ENCODE results near the gene MAP3K20. TPM values are rescaled to one million over a fixed set of nuclear protein-coding genes. Genes with fewer than 3 reads are reported as not detected.

MAP3K20 gene
- total RNA-seq, 1 experiment from 2014 or later = 32.8 TPM

- DNase-seq = no peak
- Histone ChIP-seq H3K4me3 (no peak overlapping the region), H3K27me3 (no peaks in the 10 kb centered on the region), H3K9me3 (no peaks in the 10 kb centered on the region), H3K36me3 (no peaks in the 10 kb centered on the region)
These were observed 30.5 kb upstream of the MAP3K20 start for GRCh38 chr2:173045181-173045580.

DNA sequence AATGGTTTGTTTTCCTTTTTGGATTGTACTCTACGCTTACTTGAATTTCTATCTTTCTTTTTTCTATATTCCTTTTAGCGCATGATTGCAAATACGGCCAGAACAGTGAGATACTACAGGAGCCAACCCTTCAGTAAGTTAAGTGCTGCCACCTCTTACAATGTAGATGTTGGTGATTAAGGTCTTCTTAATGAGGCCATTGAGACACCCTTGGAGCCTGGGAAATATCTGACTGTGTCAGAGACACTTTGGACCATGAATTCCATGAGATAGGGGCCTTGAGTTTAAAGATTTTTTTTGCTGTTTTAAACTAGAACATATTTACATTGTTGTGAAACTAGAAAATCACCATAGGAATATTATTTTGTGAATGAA lies 27.1 kb upstream of the MAP3K20 start:
- Histone ChIP-seq H3K9me3 (no peaks in the 10 kb centered on the region), H3K4me3 (no peak overlapping the region), H3K27me3 (no peaks in the 10 kb centered on the region), H3K36me3 (no peaks in the 10 kb centered on the region)
- no peak for DNase-seq

DNA sequence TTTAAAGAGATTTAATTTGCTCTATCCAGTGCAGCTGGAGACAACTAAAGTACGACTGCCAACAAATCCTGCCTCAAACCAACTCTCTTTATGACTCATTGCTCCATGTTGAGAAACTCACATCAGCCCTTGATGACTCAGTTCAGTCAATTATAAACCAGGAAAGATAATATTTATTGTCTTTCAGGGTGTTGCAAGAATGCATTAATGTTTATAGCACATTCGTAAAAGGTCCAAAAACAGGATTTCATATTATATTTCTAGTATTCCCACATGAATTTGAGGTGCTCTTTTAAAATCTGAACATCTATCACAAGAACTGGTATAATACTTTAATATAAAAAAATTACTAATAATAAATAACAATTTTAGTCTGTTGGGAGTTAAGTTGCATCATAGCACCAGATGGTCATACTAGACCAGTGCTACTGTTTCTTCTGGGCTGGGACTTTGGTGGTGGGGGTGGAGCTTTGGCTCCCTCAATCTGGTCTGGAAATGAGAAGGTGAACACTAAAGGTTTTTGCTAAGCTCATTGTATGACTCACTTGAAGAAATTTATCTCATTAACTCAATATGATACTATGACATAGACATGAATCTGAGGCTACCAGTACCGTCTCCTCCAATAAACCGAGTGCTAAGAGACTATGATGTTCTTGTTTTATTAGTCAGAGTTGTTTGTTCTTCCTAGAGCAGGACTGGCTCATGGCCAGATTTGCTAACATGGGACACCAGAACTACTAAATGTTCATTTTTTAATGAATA lies 26.6 kb upstream of the MAP3K20 start:
- H3K36me3 ChIP-seq = no peaks in the 10 kb centered on the region
- H3K9me3 ChIP-seq = no peaks in the 10 kb centered on the region
- 0 out of 2 replicates have a peak overlapping the region, but pooled peaks have one; percentile 4 for H3K4me3 ChIP-seq
- peak; percentile 95 for DNase-seq
- no peaks in the 10 kb centered on the region for H3K27me3 ChIP-seq

DNA sequence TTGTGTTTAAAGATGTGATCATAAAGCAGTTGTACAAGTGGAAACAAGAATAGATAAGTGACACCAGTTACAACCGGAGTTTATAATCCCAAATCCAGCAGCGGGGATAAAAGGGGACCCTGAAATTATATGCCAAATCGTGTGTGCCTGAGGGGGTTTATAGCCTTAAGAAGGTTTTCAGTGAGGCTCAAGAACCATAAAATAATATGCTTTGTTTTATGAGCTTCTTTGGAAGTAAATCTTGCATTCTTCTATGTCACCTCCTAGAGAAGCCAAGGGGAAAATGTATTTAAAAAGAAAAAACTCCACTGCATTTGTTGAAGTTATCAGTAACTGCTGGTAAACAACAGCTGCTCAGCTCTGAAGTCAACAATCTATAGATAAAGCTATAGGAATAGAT lies 25.8 kb upstream of the MAP3K20 start:
- no peaks in the 10 kb centered on the region for H3K36me3 ChIP-seq
- H3K27me3 ChIP-seq = no peaks in the 10 kb centered on the region
- no peaks in the 10 kb centered on the region for H3K9me3 ChIP-seq
- no peak overlapping the region for H3K4me3 ChIP-seq
- DNase-seq = no peak

- Histone ChIP-seq H3K9me3 (no peaks in the 10 kb centered on the region), H3K4me3 (no peak overlapping the region), H3K27me3 (no peaks in the 10 kb centered on the region), H3K36me3 (no peaks in the 10 kb centered on the region)
- DNase-seq = no peak
These were observed 25.0 kb upstream of the MAP3K20 start for GRCh38 chr2:173050684-173051083.

DNA sequence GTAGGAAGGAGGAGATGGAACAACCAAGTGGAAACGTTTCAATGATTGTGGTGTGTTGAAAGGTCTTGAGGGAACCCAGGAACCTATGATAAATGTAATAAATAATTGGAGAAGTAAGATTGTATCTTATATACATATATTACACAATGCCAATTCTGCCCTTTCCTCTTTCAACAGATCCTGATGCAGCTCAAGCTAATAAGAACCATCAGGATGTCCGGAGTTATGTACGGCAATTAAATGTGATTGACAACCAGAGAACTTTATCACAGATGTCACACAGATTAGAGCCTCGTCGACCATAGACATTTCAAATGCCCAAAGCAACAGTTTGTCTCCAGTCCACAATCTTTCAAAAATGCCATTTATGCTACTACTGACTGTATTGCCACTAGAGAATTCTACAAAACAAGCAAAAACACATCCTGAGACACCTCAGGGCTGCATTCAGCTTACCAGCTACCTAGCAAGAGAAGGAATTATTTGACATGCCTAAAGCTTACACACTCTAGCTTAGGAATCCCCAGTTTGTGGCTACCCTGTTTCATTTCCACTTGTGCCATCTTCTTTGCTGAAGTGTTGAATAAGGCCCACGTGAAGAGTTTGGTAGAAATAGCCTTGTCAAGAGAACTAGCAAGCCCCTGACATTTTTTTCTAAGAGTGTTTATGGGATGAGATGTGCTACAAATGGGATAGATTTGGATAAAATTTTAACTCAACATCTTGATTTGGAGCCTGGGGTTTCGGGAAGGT lies 24.0 kb upstream of the MAP3K20 start:
- no peak for DNase-seq
- no peaks in the 10 kb centered on the region for H3K27me3 ChIP-seq
- H3K9me3 ChIP-seq = no peaks in the 10 kb centered on the region
- H3K36me3 ChIP-seq = no peaks in the 10 kb centered on the region
- no peak overlapping the region for H3K4me3 ChIP-seq

DNA sequence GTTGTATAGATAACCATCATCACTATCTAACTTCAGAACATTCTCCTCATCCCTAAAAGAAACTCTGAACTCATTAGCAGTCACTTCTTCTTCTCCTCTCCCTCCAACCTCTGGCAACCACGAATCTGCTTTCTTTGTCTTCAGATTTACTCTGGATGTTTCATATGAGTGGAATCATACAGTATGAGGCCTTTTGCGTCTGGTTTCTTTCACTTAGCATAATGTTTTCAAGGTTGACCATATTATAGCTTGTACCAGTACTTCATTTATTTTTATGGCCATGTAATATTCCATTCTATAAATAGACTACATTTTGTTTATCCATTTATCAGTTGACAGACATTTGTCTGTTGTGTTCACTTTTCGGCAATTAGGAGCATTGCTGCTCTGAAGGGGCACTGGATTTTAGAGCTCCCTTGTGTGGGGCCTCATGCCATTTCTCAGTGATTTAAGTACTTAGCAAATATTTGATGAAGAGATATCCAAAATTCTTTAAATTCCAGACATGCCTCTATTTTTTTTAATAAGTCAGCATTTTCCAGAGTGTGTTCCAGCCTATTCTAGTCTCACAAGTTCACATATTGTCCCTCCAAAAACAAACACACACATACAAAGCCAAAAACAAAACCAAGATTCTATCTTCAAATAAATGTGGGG lies 22.5 kb upstream of the MAP3K20 start:
- no peaks in the 10 kb centered on the region for H3K36me3 ChIP-seq
- DNase-seq = no peak

DNA sequence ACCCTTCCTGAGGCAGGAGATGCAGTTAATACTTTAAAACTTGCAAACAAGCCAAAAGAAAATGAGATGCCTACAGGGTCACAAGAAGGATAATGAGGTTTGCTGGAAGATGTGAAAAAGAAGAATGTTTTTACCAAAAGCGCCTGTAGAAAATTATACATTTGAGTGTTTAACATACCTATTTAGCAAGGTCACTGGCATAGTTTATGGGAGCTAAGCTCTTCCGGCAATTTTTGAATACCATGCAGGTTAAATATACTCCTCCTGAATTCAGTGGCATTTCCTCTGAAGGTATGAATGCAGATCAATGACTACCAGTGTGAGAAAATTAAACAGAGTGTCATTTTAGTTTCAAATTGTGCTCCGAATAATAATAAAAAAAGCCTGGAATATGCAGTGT lies 21.2 kb upstream of the MAP3K20 start:
- H3K27me3 ChIP-seq = no peaks in the 10 kb centered on the region
- no peaks in the 10 kb centered on the region for H3K36me3 ChIP-seq
- peaks cover 2% of the 10 kb centered on the region; the same call in 1 of the 2 replicates for H3K9me3 ChIP-seq
- no peak for DNase-seq
- no peak overlapping the region for H3K4me3 ChIP-seq

More for the DNA sequence above, 22.5 kb upstream of the MAP3K20 start:
- Histone ChIP-seq H3K4me3 (no peak overlapping the region), H3K9me3 (peaks cover 2% of the 10 kb centered on the region; the same call in 1 of the 2 replicates), H3K27me3 (no peaks in the 10 kb centered on the region)

DNA sequence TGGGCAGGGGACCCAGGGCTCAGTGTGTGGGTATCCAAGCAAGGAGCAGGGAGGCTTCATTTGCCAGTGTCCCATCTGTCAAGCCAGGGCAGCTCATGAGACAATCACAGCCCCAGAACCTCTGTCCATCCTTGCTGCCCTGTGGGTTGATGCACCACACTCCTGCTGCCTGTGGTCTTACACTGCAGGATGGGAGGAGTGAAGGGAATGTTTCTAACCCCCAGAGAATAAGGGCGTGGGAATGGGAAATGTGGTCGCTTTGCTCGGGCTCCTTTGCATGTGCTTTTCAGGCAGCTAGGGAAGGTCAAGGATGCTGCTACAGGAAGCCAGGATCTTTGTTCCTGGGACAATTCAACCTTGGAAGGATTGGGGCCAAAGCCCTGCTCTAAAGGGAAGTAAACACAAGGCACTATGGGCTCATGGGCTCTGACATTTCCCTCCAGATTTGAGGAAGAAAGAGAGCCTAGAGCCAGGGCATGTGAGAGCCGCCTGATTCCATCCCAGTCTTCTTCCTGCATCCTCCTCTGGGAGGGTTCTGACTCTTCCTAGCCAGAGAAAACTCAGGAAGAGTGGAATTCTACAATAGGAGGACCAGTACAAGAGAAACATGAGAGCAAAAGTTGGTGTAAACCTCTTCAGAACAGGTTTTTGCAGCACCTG lies 18.8 kb upstream of the MAP3K20 start:
- Histone ChIP-seq H3K9me3 (peaks cover 2% of the 10 kb centered on the region; the same call in 1 of the 2 replicates), H3K4me3 (no peak overlapping the region), H3K36me3 (no peaks in the 10 kb centered on the region), H3K27me3 (no peaks in the 10 kb centered on the region)
- no peak for DNase-seq

DNA sequence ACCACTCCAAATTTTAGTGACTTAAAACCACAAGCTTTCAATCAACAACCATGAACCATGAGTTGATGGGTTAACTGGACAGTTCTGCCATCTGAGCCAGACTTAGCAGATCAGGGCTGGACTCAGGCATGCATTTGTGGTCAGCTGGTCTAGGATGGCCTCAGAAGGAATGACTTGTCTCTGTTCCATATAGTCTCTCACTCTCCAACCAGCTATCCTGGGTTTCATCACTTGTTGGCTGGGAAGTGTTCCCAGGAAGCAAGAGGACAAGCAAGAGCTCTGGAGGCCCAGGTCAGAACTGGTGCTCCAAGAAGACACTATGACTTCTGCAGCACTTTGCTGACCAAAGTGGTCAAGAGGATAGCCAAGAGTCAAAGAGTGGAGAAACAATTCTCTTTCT lies 17.5 kb upstream of the MAP3K20 start:
- no peaks in the 10 kb centered on the region for H3K36me3 ChIP-seq
- DNase-seq = no peak
- peaks cover 2% of the 10 kb centered on the region; the same call in 1 of the 2 replicates for H3K9me3 ChIP-seq
- H3K27me3 ChIP-seq = no peaks in the 10 kb centered on the region
- H3K4me3 ChIP-seq = no peak overlapping the region

DNA sequence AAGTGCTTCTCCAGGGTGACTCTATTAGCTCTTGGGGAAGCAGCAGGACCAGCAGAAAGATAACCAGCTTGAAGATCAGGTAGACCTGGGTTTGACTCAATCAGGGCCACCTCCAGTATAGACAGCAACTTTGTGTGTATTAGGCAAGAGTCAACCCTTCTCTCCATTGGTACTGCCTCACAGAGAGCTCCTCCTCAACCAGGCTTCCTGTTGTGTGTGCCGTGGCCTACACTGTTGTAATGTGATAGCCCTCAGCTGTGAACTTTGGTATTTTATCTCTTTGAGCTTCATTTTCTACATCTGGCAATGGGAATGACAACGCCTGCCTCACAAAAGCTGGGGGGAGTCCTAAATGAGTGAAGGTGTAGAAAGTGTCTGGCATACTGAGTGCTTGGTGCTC lies 17.0 kb upstream of the MAP3K20 start:
- Histone ChIP-seq H3K9me3 (peaks cover 2% of the 10 kb centered on the region; the same call in 1 of the 2 replicates), H3K27me3 (no peaks in the 10 kb centered on the region), H3K4me3 (no peak overlapping the region), H3K36me3 (no peaks in the 10 kb centered on the region)
- no peak for DNase-seq

DNA sequence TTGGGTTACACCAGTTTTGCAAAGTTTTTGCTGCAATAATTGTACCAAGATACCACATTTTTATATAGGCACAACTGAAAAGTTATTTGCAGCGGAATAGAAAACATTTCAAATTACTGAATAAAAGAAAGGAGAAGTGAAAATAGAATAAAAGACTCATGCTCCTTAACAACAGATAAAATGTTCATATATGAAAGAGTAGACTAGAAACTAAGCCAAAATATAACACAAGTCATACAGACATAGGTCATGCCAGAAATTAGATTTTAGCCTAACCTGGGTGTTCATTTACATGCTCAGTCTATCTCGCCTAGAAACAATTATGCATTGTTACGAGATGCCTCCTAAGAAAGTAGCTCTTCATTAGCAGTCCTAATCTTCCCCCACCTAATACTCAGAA lies 16.4 kb upstream of the MAP3K20 start:
- Histone ChIP-seq H3K27me3 (no peaks in the 10 kb centered on the region), H3K9me3 (peaks cover 2% of the 10 kb centered on the region; the same call in 1 of the 2 replicates), H3K36me3 (no peaks in the 10 kb centered on the region), H3K4me3 (no peak overlapping the region)
- DNase-seq = no peak

GRCh38 chr2:173059971-173060461 lies 15.6 kb upstream of the MAP3K20 start:
- peaks cover 2% of the 10 kb centered on the region; the same call in 1 of the 2 replicates for H3K9me3 ChIP-seq
- DNase-seq = no peak
- no peaks in the 10 kb centered on the region for H3K36me3 ChIP-seq
- no peak overlapping the region for H3K4me3 ChIP-seq
- H3K27me3 ChIP-seq = no peaks in the 10 kb centered on the region

DNA sequence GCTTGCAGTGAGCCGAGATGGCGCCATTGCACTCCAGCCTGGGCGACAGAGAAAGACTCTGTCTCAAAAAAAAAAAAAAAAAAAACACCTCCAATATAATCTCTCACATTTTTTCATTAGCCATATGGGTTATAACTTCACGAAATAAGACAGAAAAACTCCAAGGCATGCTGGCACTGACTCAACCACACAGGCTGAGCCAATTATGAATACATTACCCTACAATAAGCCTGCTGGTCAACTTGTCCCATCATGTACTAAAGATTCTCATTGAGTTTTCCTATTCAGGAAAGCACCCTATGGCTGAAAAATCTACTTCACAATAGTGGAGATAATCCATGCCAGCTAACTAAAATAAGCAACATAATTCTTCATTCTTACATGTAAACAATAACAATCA lies 12.8 kb upstream of the MAP3K20 start:
- DNase-seq = peak; percentile 31
- Histone ChIP-seq H3K27me3 (no peaks in the 10 kb centered on the region), H3K9me3 (peaks cover 2% of the 10 kb centered on the region; the same call in 1 of the 2 replicates), H3K4me3 (no peak overlapping the region), H3K36me3 (no peaks in the 10 kb centered on the region)

DNA sequence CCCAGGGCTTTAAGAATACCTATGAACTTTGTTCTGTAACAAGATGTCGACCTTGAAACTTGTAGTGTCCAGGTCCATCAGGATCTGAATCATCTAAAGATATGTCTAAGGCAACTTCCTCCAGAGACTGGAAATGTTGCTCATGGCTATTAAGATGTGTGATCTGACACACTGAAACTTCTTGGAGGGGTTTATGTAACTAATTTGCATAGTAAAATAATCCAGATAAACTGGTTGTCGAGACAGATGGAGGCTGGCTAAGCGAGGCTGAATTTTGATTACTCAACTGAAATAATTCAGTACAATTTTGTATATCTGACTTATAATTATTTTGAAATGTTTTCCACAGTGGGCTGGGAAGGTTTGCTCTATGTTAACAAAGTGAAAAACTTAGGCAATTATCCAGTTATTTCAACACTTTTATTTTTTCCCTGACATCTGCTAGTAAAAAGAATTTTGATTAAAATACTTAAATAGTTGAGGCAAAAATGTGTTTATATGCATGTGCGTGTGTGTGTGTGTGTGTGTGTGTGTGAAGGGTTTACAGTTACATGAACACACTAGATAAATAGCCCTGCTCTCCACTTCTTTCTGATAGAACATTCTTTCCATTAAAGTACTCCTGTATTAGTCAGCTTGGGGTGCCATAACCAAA lies 11.4 kb upstream of the MAP3K20 start:
- H3K27me3 ChIP-seq = no peaks in the 10 kb centered on the region
- H3K36me3 ChIP-seq = no peaks in the 10 kb centered on the region
- H3K9me3 ChIP-seq = no peaks in the 10 kb centered on the region
- H3K4me3 ChIP-seq = no peak overlapping the region
- DNase-seq = no peak

Measured in MG63 (cell line).